HG03039 (cell line): ENCODE measurements around the gene CLIP3.

Experiments used
- ATAC-seq: cut with Tn5 transposase; IDR thresholded peaks from one replicate; pipeline ENCODE4 v1.9.1; 2021; ENCODE audit warnings: mild to moderate bottlenecking, moderate library complexity; ENCODE audit not compliant: unreplicated experiment

CLIP3 gene

DNA sequence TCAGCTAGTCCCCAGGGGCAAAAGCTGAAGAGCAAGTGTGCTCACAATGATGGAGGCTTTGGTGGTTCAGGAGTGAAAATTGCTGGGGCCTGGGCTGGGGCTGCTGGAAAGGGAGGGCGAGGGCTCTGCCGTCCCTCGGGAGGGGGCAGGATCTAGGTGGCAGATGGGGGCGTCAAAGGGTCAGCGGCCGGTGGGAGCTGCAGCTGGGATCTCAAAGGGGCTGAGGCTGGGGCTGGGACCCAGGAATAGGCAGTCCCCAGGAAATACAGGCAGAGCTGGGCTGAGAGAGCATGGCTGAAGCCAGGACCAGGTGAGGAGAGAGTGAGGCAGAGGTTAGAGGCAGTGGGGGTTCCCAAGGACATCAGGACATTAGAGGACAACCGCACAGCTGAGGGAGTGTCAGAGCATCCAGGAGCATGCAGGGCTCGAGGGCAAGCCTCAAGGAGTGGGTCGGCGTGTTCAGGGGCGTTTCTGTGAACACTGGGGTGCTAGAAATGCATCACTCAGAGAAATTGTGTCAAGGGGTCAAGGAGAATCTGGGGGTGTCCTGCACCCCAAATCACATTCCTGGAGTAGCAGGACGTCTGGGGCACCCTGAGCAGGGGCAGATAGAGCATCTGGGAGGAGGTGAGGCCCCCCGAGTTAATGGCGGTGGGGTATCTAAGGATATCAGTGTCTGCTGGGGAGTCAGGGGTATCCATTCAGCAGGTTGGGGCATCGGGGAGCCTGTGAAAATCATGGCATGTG lies 22.9 kb downstream of the CLIP3 start:
- no peak for ATAC-seq

DNA sequence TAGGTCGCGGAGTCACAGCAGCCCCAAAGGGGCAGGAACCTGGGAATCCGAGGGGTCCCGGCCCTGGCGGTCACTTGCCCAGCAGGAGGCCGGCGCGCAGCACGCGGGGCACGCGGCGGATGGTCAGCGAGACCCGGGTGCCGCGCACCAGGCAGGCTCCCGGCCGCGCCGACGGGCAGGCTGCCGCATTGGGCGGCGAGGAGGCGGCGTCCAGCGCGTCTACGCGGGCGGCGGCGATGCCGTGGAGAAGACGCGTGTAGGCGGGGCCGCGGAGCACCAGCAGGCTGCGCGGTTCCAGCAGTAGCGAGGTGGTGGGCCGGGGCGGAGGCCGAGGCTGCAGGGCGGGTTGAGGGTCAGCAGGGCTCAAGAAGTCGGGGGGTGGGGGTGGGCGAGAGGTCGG lies 23.5 kb downstream of the CLIP3 start:
- no peak for ATAC-seq

DNA sequence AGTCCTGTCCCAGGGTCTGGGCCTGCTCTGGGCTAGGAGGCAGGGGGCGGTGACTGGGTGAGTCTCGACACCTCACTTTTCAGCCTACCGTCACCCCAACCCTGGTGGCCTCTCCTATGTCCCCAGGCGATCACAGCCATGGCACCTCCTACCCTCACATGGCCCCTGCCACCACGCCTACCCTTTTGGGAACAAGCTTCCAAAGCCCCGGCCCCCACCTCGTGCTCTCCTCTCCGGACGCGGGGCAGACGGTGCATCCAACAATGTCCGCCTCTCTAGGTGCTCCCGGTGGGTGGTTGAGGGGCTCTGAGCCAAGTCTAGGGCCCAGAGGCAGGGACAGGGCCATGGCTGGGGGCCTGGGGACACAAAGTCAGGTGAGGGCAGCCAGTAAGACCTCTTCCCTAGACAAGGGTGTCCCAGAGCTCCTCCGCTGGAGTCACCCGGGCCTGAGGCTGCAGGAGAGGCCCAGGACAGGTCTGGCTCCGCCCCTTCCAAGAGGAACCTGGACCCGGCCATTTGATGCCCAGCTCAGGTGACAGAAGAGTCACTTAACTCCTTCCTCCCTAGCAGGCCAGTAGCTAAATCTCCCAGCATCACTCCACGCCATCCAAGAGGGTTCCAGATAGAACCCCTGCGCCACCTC lies 24.2 kb downstream of the CLIP3 start, which contains the start of gene SYNE4:
Gene SYNE4, minus strand, starts transcription at position 478 of the 643 bp plus-strand sequence. Its CDS starts 132 bp downstream, at position 346.
- no peak for ATAC-seq

DNA sequence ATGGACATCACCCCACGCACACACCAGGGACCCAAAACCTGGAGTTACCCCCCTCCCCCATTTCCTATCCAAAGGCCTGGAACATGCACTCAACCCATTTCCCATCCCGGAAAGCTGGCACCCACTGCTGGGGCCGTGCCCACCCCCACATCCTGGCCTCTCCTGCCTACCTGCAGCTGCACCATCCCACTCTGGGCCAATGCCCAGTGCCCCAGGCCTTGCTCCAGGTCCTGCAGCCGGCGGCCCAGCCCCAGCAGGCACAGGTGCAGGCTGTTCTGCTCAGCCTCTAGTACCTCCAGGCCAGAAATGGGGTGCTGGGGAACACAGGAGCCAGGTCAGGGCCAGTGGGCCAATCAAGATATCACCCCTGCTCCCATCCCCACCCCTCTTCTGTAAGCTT lies 25.7 kb downstream of the CLIP3 start:
- no peak for ATAC-seq

DNA sequence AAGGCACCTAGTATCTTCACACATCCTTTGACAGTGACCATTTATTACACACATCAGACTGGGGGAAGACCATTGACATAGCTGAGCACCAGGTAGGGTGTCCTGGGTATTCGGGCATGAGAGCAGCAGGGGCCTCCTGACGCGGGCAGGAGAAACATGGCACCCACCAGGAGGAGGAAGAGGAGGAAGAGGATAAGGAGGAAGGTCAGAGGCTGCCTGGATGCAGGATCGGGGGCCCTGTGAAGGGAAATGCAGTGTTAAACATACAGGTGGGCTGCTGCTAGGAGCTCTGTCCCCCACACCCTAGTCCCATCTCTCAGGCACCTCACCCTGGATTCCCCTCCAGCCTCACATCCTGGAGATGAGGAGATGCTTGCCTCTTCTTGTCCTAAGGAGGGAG lies 29.4 kb downstream of the CLIP3 start:
- ATAC-seq = no peak

DNA sequence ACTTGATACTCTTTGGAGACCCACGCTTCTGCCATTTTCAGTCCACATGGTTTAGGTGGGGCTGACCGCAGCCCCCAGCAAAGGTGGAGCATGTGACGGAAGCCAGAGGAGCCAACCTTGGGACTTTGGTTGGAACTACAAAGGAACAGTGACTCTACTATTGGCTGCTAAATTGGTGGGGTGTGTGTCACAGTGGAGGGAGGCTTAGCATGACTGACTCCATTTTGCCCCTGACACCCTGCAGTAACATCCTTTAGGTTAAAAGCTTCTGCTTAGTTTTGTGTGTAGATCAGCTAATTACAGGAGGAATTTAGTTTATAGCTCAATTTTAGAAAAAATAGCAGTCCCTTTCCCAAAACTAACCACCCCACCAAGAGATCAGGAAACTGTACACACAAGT lies 31.1 kb downstream of the CLIP3 start:
- no peak for ATAC-seq

DNA sequence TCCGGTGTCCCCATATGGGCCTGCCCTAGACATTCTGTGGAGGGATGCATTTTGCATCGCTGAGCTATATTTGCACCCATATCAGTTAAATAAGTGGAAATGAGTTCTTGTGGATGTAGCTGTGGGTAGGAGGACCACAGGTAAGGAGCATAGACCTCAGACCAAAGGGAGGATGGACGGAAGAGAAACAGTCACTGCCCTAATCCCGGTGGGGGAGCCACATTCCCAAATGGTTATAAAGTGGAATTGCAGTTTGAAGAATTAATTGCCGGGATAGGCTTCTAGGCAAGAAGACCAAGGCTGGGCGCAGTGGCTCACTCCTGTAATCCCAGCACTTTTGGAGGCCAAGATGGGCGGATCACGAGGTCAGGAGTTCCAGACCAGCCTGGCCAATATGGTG lies 35.9 kb downstream of the CLIP3 start:
- no peak for ATAC-seq

DNA sequence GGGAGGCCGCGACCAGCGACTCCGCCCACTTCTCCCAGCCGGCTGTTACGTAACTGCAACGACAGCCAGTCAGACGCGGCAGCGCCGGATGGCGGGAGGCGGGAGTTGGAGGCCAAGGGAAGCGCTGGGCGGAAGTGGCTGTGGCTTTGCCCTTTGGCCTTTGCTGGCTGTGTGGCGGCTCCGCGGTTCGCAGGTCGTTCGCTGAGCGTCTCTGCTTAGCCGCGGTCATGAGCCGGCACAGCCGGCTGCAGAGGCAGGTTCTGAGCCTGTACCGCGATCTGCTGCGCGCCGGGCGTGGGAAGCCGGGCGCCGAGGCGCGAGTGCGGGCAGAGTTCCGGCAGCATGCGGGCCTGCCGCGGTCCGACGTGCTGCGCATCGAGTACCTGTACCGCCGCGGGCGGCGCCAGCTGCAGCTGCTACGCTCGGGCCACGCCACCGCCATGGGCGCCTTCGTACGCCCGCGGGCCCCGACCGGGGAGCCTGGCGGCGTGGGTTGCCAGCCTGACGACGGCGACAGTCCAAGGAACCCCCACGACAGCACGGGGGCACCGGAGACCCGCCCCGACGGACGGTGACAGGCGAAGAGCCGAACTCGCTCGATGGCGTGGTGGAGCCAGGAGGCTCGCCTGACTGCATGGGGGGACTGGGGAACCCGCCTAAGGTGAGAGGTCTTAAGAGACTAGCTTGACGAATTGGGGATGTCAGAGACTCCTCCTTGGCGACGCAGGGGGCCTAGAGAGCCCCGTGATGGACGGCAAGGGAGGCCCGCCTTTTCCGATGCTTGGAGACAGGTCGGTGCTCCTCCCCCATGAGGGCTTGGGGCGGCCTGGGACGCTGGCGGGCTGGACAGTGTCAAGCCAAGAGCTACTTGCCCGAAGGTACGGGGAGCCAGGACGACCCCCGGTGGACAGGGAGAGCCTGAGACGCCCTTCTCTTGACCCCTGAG lies 37.4 kb downstream of the CLIP3 start, which contains the start of gene SDHAF1:
Gene SDHAF1, plus strand, starts transcription at position 141 of the 946 bp plus-strand sequence. Its CDS starts 87 bp downstream, at position 228.
- peak; percentile 74 for ATAC-seq

DNA sequence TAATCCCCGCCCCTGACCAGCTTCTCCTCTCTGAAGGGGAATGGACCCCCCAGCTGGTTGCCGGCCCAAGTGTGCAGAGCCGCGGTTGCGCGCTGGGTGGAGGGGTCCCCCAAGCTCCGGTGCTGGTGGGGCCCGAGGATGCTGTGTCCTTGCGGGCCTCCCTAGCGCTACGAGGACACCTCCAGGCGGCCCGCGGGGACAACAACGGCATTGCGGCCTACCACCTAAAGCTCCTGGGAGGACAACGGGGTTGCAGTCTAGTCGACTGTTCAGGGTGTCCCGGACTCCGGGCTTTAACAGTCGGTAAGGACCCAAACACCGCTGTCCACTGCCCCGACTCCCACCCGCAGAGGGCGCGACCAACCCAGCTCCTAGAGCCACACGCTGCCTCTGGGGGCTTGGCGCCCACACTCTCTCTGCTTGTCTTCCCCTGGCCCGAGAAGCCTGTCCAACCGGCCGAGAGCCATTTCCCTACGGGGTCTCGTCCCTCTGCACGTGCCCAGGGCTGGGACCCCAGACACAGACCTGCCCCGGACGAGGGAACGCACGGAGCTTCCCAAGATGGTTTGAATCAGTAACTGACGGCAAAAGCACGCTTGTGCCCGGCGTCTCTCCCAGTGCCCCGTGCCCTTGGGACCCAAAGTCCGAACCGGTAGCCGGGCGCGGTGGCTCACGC lies 38.6 kb downstream of the CLIP3 start:
- ATAC-seq = no peak

DNA sequence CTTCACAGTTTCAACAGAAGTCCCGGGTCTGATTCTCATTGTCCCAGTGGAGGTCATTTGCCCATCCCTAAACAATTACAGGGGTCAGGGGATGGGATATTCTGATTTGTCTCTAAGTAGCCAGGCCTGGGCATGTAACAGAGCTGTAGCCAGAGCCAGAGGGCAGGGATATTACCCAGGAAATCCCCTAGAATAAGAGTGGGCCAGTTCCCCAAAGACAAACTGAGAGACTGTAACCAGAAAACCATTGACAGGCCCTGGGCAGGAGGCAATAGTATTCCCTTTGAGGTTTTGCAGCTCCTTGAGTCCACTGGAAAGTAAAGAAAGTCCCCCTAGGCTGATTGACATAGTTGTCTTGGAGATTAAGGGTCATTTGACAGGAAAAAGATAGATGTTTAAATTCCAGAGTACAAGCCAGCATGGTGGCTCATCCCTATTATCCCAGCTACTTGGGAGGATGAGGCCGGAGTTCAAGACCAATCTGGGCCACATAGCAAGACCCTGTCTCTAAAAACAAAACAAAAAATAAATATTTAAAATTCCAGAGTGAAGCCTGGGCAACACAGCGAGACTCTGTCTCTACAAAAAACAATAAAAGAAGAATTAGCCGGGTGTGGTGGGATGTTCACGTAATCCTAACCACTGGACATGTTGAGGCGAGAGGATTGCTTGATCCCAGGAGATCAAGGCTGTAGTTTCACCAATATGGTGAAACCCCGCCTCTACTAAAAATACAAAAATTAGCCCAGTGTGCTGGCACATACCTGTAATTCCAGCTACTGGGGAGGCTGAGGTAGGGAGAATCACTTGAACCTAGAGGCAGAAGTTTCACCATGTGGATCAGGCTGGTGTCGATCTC lies 39.5 kb downstream of the CLIP3 start:
- no peak for ATAC-seq

DNA sequence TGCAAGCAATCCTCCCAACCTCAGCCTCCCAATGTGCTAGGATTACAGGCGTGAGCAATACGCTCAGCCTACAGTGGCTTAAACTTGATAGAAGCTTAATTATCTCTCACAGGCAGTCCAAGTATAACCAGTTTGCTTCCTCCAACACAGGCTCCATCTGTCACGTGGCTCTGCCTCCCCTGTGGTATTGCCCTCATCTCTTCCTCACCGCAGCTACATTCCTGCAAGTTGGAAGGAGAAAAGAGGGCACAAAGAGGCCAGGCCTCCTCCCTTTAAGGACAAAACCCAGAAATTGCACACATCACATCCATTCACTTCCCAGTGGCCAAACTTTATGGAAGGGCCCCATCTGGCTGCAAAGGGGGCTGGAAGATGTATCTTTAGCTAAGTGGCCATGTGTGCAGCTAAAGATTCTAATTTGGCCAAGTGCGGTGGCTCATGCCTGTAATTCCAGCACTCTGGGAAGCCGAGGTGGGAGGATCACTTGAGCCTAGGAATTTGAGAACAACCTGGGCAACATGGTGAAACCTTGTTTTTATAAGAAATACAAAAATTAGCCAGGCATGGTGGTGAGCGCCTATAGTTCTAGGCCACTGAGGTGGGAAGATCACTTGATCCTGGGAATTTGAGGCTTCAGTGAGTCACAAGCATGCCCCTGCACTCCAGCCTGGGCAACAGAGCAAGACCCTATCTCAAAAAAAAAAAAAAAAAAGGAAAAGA lies 40.8 kb downstream of the CLIP3 start:
- no peak for ATAC-seq

DNA sequence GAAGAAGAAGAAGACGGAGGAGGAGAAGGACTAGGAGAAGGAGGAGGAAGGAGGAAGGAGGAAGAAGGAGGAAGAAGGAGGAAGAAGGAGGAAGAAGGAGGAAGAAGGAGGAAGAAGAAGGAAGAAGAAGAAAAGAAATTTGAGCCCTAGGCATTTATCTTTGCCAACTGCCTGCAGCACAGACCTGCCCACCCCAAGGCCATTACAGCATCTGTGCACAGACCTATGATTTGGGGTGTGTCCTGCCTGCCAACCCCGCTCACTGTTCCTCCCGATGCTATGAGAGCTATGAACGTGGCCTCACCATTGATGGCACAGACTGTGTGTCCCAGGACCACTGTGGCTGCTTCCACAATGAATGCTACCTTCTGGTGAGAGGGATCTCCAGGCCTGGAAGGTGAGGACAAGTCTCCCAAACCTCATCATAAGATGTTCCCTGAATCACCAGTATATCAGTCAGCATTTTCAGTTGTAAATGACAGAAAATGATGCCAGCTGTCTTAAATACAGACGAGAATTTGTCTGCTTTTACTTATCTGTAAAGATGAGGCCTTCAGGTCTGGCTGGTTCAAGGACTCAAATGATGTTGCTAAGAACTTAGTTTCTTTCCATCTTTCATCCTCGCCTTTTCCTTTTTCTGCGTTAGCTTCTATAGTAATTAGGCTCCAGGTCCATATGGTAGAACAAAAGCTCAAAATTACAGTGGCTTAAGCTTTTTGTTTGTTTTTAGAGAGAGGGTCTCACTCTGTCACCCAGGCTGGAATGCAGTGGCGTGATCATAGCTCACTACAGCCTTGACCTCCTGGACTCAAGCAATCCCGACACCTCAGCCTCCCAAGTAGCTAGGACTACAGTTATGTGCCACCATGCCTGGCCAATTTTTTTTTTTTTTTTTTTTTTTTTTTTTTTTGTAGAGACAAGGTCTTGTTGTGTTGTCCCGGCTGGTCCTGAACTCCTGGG lies 41.6 kb downstream of the CLIP3 start:
- ATAC-seq = no peak

DNA sequence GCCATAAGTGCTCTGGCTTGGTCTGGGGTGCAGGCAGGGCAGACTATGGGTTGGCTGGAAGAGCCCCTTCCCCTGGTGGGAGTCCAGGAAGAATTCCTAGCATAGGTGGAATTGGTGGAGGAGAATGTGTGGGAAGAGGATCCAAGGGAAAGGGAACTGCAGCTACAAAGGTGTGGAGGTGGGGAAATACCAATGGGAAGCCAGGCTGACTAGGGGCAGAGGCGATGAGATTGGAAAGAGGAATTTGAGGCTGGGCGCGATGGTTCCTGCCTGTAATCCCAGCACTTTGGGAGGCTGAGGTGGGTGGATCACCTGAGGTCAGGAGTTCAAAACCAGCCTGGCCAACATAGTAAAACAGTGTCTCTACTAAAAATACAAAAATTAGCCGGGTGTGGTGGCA lies 42.5 kb downstream of the CLIP3 start:
- no peak for ATAC-seq

DNA sequence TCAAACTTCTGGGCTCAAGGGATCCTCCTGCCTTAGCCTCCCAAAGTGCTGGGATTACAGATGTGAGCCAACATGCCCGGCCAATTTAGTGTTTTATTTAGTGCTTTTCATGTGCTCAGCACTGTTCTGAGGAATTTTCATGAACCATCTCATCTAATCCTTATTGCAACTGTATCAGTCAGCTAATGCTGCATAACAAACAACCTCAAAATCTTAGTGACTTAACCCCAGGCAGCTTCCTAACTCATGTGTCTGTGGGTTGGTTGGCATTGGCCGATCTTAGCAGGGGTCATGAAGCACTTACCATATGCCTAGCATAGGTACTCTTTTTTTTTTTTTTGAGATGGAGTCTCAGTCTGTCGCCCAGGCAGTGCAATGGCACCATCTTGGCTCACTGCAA lies 43.8 kb downstream of the CLIP3 start:
- no peak for ATAC-seq

DNA sequence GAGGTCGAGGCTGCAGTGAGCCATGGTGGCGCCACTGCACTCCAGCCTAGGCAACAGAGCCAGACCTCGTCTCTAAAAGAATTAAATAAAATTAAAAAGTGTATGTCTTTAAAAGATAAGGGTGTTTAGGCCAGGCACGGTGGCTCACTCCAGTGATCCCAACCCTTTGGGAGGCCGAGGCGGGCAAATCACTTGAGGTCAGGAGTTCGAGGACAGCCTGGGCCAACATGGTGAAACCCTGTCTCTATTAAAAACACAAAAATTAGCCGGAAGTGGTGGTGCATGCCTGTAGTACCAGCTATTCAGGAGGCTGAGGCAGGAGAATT lies 45.1 kb downstream of the CLIP3 start:
- no peak for ATAC-seq

DNA sequence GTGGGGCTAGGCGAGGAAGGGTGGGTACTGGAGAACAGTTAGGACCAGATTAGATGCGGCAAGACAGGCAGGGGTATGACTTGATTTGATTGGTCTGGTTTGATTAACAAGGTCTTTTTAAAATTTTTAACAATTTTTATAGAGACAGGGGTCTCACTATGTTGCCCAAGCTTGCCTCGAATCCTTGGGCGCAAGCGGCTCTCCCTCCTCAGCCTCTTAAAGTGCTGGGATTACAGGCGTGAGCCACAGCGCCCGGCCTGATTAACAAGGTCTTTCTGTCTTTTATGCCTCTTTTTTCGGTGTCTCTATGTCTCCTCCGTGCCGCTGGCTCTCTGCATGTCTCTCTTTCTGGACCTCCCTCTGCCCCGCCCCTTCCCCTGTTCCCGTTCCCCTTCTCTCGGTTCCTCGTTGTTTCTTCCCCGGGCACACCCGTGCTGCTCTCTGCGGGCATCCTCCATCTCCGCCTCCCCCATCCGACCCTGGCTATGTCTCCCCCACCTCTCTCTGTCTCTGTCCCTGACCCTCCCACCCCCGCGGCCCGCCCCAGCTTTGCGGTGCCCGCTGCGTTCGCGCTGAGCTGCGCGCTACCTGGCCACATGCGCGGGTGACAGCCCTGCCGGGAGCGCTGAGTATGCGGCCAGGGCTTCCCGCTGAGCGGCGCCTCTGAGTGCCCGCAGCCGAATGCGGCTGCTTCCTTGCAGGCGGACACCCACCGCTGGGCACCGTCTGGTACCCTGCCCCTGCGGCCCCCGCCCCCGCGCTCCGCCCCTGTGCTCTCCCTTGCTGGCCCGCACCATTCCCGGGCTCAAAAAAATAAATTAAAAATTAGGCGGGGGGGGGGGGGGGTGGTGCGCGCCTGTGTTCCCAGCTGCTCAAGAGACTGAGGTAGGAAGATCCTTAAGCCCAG lies 45.8 kb downstream of the CLIP3 start:
- ATAC-seq = no peak

DNA sequence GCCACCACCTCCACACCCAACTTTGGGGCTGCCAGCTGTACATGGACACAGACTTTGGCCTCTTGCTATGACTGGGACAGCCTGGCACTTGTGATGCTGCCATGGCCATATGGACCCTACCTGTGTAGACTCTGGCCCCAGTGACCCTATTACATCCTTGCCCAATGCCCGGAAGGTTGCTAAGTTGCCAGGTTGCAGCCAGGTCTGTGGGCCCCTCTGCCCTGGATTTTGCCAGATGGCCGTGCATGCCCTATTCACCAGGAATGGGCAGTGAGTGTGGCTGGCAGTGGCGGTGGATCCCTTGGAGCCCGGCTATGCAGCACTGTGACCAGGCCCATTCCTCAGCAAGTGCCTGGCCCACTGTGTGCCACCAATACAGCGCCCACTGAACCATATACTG lies 46.6 kb downstream of the CLIP3 start:
- ATAC-seq = no peak
